GM19099 (cell line): ENCODE measurements around the gene CCL21.

Experiments used
- POLR2A ChIP-seq: IDR thresholded peaks from 3 replicates; pipeline ENCODE4 v1.6.1; 2011; ENCODE audit warnings: low read depth; ENCODE audit not compliant: insufficient read length; ENCODE audit errors: extremely low read depth

The CCL21 gene

GRCh38 chr9:34664281-34665066, 45.5 kb downstream of the CCL21 start:
- peak; percentile 16 for TF ChIP-seq POLR2A

DNA sequence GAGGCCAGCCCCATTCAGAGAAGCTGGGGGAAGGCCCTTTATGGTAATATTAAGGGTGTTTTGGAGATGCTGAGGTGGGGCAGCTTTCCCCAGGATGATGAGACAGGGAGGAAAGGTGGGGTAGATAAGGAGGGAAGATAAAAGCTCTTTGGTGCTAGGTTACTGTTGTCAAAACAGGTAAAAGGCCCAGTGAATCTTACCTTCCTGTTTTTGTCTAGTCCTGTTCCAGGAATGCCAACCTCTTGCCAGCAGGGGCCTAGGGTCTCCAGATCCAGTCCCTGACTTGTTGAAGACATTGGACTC, 46.7 kb downstream of the CCL21 start:
- TF ChIP-seq POLR2A, result no peak

DNA sequence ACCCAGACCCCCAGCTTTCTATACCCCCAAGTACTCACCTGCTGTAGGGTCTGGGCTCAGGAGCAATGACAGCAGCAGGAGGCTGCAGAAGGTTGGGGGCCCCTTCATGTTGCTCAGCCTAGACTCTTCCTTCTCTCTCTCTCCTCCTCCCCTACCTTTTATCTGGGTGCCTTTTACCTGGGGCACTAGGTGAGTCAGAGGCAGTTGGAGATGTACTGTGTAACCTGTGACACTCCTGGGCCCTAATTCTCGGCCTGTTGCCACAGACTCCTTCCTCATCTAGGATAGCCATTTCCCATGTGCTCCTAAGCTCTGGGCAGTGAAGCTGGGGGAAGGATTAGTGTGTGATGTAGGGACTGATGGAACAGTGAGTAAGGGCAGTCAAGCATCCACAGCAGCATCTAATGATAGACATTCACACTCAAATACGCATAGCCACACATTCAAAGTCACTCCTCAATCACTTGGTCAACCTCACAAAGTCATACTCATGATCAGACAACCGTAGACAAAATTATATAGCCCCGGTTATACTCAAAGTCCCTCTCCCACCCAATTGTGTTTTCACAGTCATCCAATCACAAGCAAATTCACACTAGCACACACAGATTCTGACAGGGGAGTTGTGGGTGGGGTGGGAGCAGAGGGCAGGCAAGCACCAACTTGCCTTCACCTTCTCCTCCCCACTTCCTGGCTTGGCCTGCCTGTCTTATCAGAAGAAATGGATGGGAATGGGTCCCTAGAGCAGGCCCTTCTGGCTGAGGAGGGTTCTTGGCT, 47.2 kb downstream of the CCL21 start, which contains the start of gene CCL27:
TSS of gene CCL27 (minus strand) at position 132 of the 777 bp plus-strand sequence. CDS start at position 108, 24 bp downstream.
- no peak for TF ChIP-seq POLR2A

DNA sequence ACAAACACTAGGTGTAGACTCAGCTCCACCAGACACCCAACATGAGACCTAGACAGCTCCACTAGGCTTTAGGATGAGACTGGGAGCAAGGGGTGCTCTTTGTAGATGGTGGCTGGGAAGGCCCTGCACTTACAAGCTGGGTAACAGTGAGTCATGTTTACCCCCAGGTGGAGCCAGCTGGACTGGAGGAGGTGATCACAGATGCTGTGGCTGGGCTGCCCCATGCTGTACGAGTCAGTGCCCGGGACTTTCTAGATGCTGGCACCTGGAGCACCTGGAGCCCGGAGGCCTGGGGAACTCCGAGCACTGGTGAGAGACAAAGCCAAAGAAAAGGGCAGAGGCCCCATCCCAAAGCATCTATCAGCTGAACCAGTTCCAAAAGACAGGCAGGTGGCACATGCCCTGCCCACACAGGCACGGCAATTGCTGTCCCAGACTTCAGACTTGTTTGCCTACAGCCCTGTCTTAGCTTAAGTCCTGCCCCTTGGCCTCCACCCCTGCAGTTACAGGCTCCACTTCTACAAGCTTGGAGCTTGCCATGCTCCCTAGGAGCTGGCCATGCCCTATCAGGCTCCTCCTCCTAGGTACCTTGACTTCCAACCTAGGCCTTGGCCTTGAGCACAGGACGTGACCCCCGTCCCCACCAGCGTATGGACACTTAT, 50.2 kb downstream of the CCL21 start:
- no peak for TF ChIP-seq POLR2A
